Uterus (tissue), 4 donors: ENCODE data around the gene YIPF6. TPM values are rescaled to one million over a fixed set of nuclear protein-coding genes. Genes with fewer than 3 reads are reported as not detected.

Experiments used
- DNase-seq, 2 donors: peaks; one replicate each; pipeline ENCODE4 v3.0.0-alpha.2; 2019 to 2020
- H3K27ac ChIP-seq, 2 donors: fragments of 200-600 bp; sonication (generic); 1 replicate in 1 of 2; 2 replicates in 1 of 2; pipeline ENCODE4 v1.5.1; 2016 to 2018
- H3K27me3 ChIP-seq, 2 donors: fragments of 200-600 bp; sonication (generic); one replicate each; pipeline ENCODE4 v1.5.1; 2018 to 2019; ENCODE audit warnings: control low read depth in 1 of 2
- H3K36me3 ChIP-seq, 2 donors: fragments of 200-600 bp; sonication (generic); one replicate each; pipeline ENCODE4 v1.5.1; 2019; ENCODE audit warnings: control low read depth in 1 of 2
- H3K4me1 ChIP-seq, 2 donors: fragments of 200-600 bp; sonication (generic); one replicate each; pipeline ENCODE4 v1.5.1; 2018 to 2019; ENCODE audit warnings: control low read depth in 1 of 2
- H3K4me3 ChIP-seq, 2 donors: fragments of 200-600 bp; sonication (generic); 1 replicate in 1 of 2; 2 replicates in 1 of 2; pipeline ENCODE4 v1.5.1; 2018 to 2019; ENCODE audit warnings: mild to moderate bottlenecking in 1 of 2
- H3K9me3 ChIP-seq, 2 donors: fragments of 200-600 bp; sonication (generic); one replicate each; pipeline ENCODE4 v1.5.1; 2019; ENCODE audit warnings: control low read depth in 1 of 2
- POLR2A ChIP-seq, 2 donors: fragments of 450-650 bp; IDR thresholded peaks; one replicate each; pipeline ENCODE4 v1.6.1; 2016; ENCODE audit warnings: antibody characterized with exemption in 2 of 2, mild to moderate bottlenecking in 1 of 2, moderate library complexity in 1 of 2
- intact Hi-C: fragments of 100-400 bp; cut with DNase I; formaldehyde crosslinking; loops from one replicate; pipeline ENCODE4 v1.15.1; 2023; ENCODE audit warnings: low total_unique reads
- small RNA-seq: library from RNA; depleted of rRNA; stranded (forward); fragments of <200 nt; gene quantifications from one replicate; pipeline ENCODE3, GENCODE V24; 2016
- total RNA-seq, 4 donors: library from RNA; depleted of rRNA in 3 of 4; stranded (reverse); fragments of >200 nt in 3 of 4; gene quantifications; one replicate each; pipeline versions ENCODE4 v1.1.0 to v1.2.4, GENCODE V29; 2014 to 2023
- TF ChIP-seq, protein P1 (sequence below), 4 experiments: fragments of 200-600 bp in 2 of 4; fragments of 450-650 bp in 2 of 4; sonication (generic) in 2 of 4; IDR thresholded peaks; one replicate each; pipeline ENCODE4 v1.5.1; 2016 to 2019; ENCODE audit warnings: antibody characterized with exemption in 4 of 4, mild to moderate bottlenecking in 2 of 4, moderate library complexity in 1 of 4
- donor health status: DM: yes; HTN: yes; CAD: no.

The YIPF6 gene
- total RNA-seq, 4 donors from 2014 or later = 9.0 to 53.5 (median 34.6) TPM

DNA sequence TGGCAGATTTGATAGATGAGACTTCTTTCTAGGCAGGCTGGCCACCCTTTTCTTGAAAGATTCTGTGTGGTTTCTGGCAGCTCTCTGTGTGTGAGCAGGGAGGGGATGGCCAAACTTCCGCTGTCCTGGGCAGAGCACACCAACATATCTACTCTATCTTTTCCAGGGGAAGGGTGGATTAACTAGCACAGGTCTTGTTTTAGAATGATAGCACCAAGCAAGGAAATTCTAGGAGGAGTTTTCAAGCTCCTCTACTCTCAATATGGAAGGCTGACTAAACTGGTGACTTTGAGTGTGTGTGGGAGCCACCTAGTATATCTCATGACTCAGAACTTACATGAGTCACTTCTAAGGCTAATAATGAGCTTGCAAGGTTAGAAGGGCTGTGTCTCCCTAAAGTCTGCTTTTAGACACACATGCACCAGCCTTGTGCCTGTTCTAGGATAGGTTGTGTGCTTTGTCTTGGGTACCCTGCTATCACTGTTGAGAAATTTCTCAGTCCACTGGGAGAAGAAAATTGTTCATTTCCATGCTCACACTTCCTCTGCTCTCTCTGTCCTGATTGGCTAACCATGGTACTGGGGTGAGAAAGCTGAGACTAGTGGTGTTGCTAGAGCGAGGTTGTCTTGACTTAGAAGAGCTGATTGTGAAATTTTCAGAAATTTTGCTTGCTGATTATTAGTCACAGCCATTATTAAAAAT lies 72.9 kb downstream of the YIPF6 start:
- TF ChIP-seq POLR2A (IDR thresholded peaks at IDR 0.05) = no peak
- TF ChIP-seq, protein P1, sequence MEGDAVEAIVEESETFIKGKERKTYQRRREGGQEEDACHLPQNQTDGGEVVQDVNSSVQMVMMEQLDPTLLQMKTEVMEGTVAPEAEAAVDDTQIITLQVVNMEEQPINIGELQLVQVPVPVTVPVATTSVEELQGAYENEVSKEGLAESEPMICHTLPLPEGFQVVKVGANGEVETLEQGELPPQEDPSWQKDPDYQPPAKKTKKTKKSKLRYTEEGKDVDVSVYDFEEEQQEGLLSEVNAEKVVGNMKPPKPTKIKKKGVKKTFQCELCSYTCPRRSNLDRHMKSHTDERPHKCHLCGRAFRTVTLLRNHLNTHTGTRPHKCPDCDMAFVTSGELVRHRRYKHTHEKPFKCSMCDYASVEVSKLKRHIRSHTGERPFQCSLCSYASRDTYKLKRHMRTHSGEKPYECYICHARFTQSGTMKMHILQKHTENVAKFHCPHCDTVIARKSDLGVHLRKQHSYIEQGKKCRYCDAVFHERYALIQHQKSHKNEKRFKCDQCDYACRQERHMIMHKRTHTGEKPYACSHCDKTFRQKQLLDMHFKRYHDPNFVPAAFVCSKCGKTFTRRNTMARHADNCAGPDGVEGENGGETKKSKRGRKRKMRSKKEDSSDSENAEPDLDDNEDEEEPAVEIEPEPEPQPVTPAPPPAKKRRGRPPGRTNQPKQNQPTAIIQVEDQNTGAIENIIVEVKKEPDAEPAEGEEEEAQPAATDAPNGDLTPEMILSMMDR (IDR thresholded peaks at IDR 0.05) = no peak
- Histone ChIP-seq H3K4me1 (no peaks in the 10 kb centered on the region), H3K27ac (no peak overlapping the region), H3K27me3 (no peaks in the 10 kb centered on the region), H3K4me3 (no peak overlapping the region), H3K9me3 (peaks cover 0 to 4% of the 10 kb centered on the region in 2 donors), H3K36me3 (no peaks in the 10 kb centered on the region)
- intact Hi-C loops = no loop called here
- no peak for DNase-seq

DNA sequence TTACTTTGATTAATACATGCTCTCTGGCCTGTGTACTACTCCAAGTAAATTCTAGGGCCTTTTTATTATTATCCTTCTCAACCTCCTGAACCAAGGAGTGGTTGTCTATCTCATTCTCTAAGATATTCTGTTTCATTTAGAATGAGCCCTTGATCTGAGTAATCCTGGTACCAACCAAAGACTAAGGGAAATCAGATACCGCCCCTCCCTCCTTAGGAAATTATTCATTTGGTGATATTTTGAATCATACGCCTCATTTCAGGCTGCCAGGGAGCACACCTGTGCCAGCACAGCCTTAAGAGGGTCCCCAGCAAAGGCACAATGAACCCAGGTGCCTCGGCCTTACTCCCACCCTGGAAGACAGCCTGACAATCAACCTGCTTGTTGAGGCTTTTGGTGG lies 75.4 kb downstream of the YIPF6 start:
- Histone ChIP-seq H3K36me3 (no peaks in the 10 kb centered on the region), H3K4me3 (no peak overlapping the region), H3K9me3 (peaks cover 0 to 4% of the 10 kb centered on the region in 2 donors), H3K27me3 (no peaks in the 10 kb centered on the region), H3K4me1 (no peaks in the 10 kb centered on the region), H3K27ac (no peak overlapping the region)
- DNase-seq = no peak
- TF ChIP-seq POLR2A (IDR thresholded peaks at IDR 0.05) = no peak
- TF ChIP-seq, protein P1 (IDR thresholded peaks at IDR 0.05) = no peak
- intact Hi-C loops = no loop called here

DNA sequence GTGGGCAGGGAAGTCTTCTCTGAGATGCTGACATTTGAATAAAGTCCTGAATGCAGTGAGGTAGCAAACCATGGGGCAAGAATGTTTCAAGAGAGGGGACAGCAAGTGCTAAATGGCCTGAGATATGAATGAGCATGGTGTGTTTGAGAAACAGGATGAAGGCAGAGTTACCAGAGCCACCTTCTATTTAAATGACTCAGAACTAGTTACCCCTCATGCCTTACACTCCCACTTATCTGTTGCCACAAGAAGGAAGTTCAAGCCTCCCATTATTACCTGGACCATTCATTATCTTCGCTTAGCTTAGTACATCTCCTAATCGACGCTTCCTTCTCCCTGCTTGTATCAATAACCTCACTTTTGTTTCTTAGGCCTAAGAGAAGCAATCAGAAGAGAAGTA lies 81.0 kb downstream of the YIPF6 start:
- intact Hi-C loops = no loop called here
- no peak overlapping the region for H3K27ac ChIP-seq
- TF ChIP-seq, protein P1 (IDR thresholded peaks at IDR 0.05) = no peak
- TF ChIP-seq POLR2A (IDR thresholded peaks at IDR 0.05) = no peak
- no peak for DNase-seq
- H3K36me3 ChIP-seq = no peaks in the 10 kb centered on the region
- H3K4me1 ChIP-seq = no peaks in the 10 kb centered on the region
- no peak overlapping the region for H3K4me3 ChIP-seq
- H3K27me3 ChIP-seq = no peaks in the 10 kb centered on the region
- no peaks in the 10 kb centered on the region for H3K9me3 ChIP-seq

DNA sequence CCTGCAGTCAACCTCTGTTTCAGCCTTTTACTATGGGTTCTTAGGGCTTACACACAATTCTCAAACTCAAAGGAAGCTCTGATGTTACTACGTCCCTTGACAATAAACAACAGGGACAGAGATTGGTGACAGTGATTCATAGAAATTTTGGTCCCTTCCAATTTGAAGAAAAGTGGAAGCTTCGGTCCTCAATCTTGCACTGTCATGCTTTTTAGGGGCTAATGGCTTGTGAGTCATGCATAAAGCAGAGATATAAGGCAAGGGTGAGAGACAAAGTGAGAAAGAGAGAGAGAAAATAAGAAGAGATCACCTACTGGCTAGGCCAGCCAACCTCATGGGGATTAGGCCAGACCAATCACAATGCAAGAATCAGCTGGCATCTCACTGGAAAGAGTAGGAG lies 85.4 kb downstream of the YIPF6 start:
- intact Hi-C loops = no loop called here
- TF ChIP-seq, protein P1 (IDR thresholded peaks at IDR 0.05) = no peak
- no peak for TF ChIP-seq POLR2A (IDR thresholded peaks at IDR 0.05)

More for the DNA sequence above, 85.4 kb downstream of the YIPF6 start:
- H3K27ac ChIP-seq = no peak overlapping the region
- no peak overlapping the region for H3K4me3 ChIP-seq
- no peak for DNase-seq
- H3K4me1 ChIP-seq = no peaks in the 10 kb centered on the region
- no peaks in the 10 kb centered on the region for H3K36me3 ChIP-seq
- H3K27me3 ChIP-seq = no peaks in the 10 kb centered on the region
- H3K9me3 ChIP-seq = no peaks in the 10 kb centered on the region

Small RNA genes within 50 kb of the gene (small RNA-seq; reads per million reads assigned to genes)
- not detected for gene RNU6-245P

Other genes with a start within 250 kb of the YIPF6 start
- gene OPHN1, start 65.6 kb upstream of the YIPF6 start, total RNA-seq = 10 to 100 TPM in 2 of 4 donors, 1 to 10 TPM in 2; 4.6 to 27.7 (median 10.8) TPM
- gene STARD8, start 148.6 kb downstream of the YIPF6 start, total RNA-seq = 10 to 100 TPM; 10.9 to 25.4 (median 17.2) TPM